IMR-90 (cell line): Measurements from ENCODE around the gene C3AR1. TPM values are rescaled to one million over a fixed set of nuclear protein-coding genes. Genes with fewer than 3 reads are reported as not detected.

ENCODE experiments used
- ATAC-seq: fragments of 200-7000 bp; cut with Tn5 transposase; 2 replicates; pipeline ENCODE4 v1.9.1; 2020; ENCODE audit warnings: low read depth, mild to moderate bottlenecking, moderate library complexity
- BruUV-seq: library from RNA; stranded (reverse); fragments of 400-500 nt; replicated peaks from 2 replicates; lab custom pipeline; 2021; lab: Mats Ljungman, UMichigan
- CTCF ChIA-PET: fragments of 300-600 bp; formaldehyde crosslinking; extraction: SDS; loops from one replicate; lab custom pipeline; 2021; ENCODE audit warnings: antibody characterized with exemption; lab: Yijun Ruan, JAX
- POLR2A ChIA-PET: fragments of 300-600 bp; sonication (Branson Sonifier 250); formaldehyde crosslinking; loops from one replicate; lab custom pipeline; 2022; ENCODE audit warnings: antibody characterized with exemption; ENCODE audit not compliant: unreplicated experiment; lab: Charles Lee
- DNase-seq: peaks from one replicate; pipeline ENCODE4 v3.0.0; 2013
- H2AFZ ChIP-seq: replicated peaks from 2 replicates; pipeline ENCODE3; 2013; ENCODE audit warnings: low read length, mild to moderate bottlenecking; ENCODE audit not compliant: poor library complexity
- H2AK5ac ChIP-seq: 2 replicates; pipeline ENCODE4 v1.6.1; 2013; ENCODE audit warnings: low read depth, low read length, inconsistent platforms
- H2AK9ac ChIP-seq: replicated peaks from 2 replicates; pipeline ENCODE3; 2013; ENCODE audit warnings: mild to moderate bottlenecking, low read depth, low read length, moderate library complexity; ENCODE audit not compliant: poor library complexity
- H2BK120ac ChIP-seq: 2 replicates; pipeline ENCODE4 v1.6.1; 2013; ENCODE audit warnings: low read depth, low read length, inconsistent platforms
- H2BK15ac ChIP-seq: 3 replicates; pipeline ENCODE4 v1.6.1; 2013; ENCODE audit warnings: low read depth, low read length, inconsistent platforms
- H2BK20ac ChIP-seq: 2 replicates; pipeline ENCODE4 v1.6.1; 2013; ENCODE audit warnings: low read depth, mild to moderate bottlenecking, inconsistent platforms, low read length, moderate library complexity
- H2BK5ac ChIP-seq: 2 replicates; pipeline ENCODE4 v1.6.1; 2013; ENCODE audit warnings: mild to moderate bottlenecking, low read depth, low read length, inconsistent platforms; ENCODE audit not compliant: poor library complexity, severe bottlenecking
- H3K14ac ChIP-seq: replicated peaks from 2 replicates; pipeline ENCODE4 v1.6.1; 2013; ENCODE audit warnings: low read depth, low read length, inconsistent platforms
- H3K18ac ChIP-seq: 2 replicates; pipeline ENCODE4 v1.6.1; 2013; ENCODE audit warnings: low read depth, low read length, control low read depth
- H3K23ac ChIP-seq: 2 replicates; pipeline ENCODE4 v1.6.1; 2013; ENCODE audit warnings: low read depth, low read length, inconsistent platforms
- H3K27ac ChIP-seq: 2 replicates; pipeline ENCODE4 v1.5.1; 2013; ENCODE audit warnings: mild to moderate bottlenecking, control low read depth, low read length; ENCODE audit not compliant: insufficient read depth
- H3K27me3 ChIP-seq: 2 replicates; pipeline ENCODE4 v1.6.1; 2013; ENCODE audit warnings: low read length; ENCODE audit not compliant: control insufficient read depth, insufficient read depth
- H3K36me3 ChIP-seq: 2 replicates; pipeline ENCODE4 v1.6.1; 2013; ENCODE audit warnings: low read length, mixed read lengths; ENCODE audit not compliant: control insufficient read depth, insufficient read depth
- H3K4ac ChIP-seq: 2 replicates; pipeline ENCODE4 v1.6.1; 2013; ENCODE audit warnings: low read depth, low read length, inconsistent platforms
- H3K4me1 ChIP-seq: 2 replicates; pipeline ENCODE4 v1.6.1; 2013; ENCODE audit warnings: low read length, mixed read lengths; ENCODE audit not compliant: control insufficient read depth, insufficient read depth
- H3K4me2 ChIP-seq: 2 replicates; pipeline ENCODE4 v1.6.1; 2013; ENCODE audit warnings: low read depth, mild to moderate bottlenecking, control low read depth, low read length, moderate library complexity
- H3K4me3 ChIP-seq: 2 replicates; pipeline ENCODE4 v1.5.1; 2013; ENCODE audit warnings: low read depth, mild to moderate bottlenecking, control low read depth, low read length, moderate library complexity; ENCODE audit not compliant: insufficient read depth
- H3K56ac ChIP-seq: 2 replicates; pipeline ENCODE4 v1.6.1; 2013; ENCODE audit warnings: low read length, inconsistent platforms; ENCODE audit not compliant: insufficient read depth; ENCODE audit errors: extremely low read depth
- H3K79me1 ChIP-seq, 2 experiments: 2 replicates each; pipeline ENCODE4 v1.6.1; 2013; ENCODE audit warnings: low read length in 2 of 2, inconsistent platforms in 1 of 2, low read depth in 1 of 2
- H3K9ac ChIP-seq: 2 replicates; pipeline ENCODE4 v1.6.1; 2013; ENCODE audit warnings: low read depth, low read length, control low read depth
- H3K9me1 ChIP-seq: 2 replicates; pipeline ENCODE4 v1.6.1; 2013; ENCODE audit warnings: low read length, inconsistent platforms; ENCODE audit not compliant: insufficient read depth
- H3K9me3 ChIP-seq: 2 replicates; pipeline ENCODE4 v1.6.1; 2013; ENCODE audit warnings: low read length; ENCODE audit not compliant: control insufficient read depth, insufficient read depth
- H4K20me1 ChIP-seq: 2 replicates; pipeline ENCODE4 v1.6.1; 2013; ENCODE audit warnings: low read length, inconsistent platforms; ENCODE audit not compliant: insufficient read depth
- H4K5ac ChIP-seq: 2 replicates; pipeline ENCODE4 v1.6.1; 2013; ENCODE audit warnings: mild to moderate bottlenecking, low read depth, low read length, control low read depth
- H4K8ac ChIP-seq, 2 experiments: 2 replicates each; pipeline ENCODE4 v1.6.1; 2013; ENCODE audit warnings: low read depth in 2 of 2, low read length in 2 of 2, control low read depth in 1 of 2, inconsistent platforms in 1 of 2
- H4K91ac ChIP-seq: 2 replicates; pipeline ENCODE4 v1.6.1; 2013; ENCODE audit warnings: low read depth, low read length, inconsistent platforms; ENCODE audit not compliant: insufficient read depth
- BHLHE40 ChIP-seq: fragments of 150-350 bp; IDR thresholded peaks from 2 replicates; pipeline ENCODE4 v1.6.1; 2016; ENCODE audit warnings: mild to moderate bottlenecking, low read depth, low read length
- CEBPB ChIP-seq: IDR thresholded peaks from 2 replicates; pipeline ENCODE4 v1.6.1; 2012; ENCODE audit warnings: low read depth, low read length, improper control_type of control experiment
- FOS ChIP-seq: fragments of 150-350 bp; IDR thresholded peaks from 2 replicates; pipeline ENCODE4 v1.6.1; 2016; ENCODE audit warnings: low read depth, low read length
- MAFK ChIP-seq: IDR thresholded peaks from 2 replicates; pipeline ENCODE4 v1.6.1; 2012; ENCODE audit warnings: low read depth, low read length, improper control_type of control experiment
- POLR2A ChIP-seq: IDR thresholded peaks from 2 replicates; pipeline ENCODE4 v1.6.1; 2012; ENCODE audit warnings: mild to moderate bottlenecking, low read depth, low read length
- RAD21 ChIP-seq: IDR thresholded peaks from 2 replicates; pipeline ENCODE4 v1.6.1; 2012; ENCODE audit warnings: low read length, improper control_type of control experiment
- SMC3 ChIP-seq: fragments of 150-350 bp; IDR thresholded peaks from 2 replicates; pipeline ENCODE4 v1.6.1; 2016; ENCODE audit warnings: low read depth, mild to moderate bottlenecking, antibody characterized with exemption, low read length, moderate library complexity
- WGBS, 2 experiments: methylation state at CpG; one replicate each; pipeline versions ENCODE4 v1.1.5 to v1.1.7; 2013; ENCODE audit warnings: missing lambda C conversion rate in 2 of 2; ENCODE audit not compliant: insufficient read length in 1 of 2; ENCODE audit errors: extremely low coverage in 2 of 2; 5-methylcytosine and 5-hydroxymethylcytosine counted together
- dilution Hi-C: fragments of 300-500 bp; cut with HindIII; formaldehyde crosslinking; loops from one replicate; pipeline ENCODE4 v1.14.3; 2018; ENCODE audit warnings: low sequenced_read_pairs; ENCODE audit not compliant: unreplicated experiment
- in situ Hi-C: fragments of 300-500 bp; cut with MboI; formaldehyde crosslinking; loops from 3 replicates; pipeline ENCODE4 v1.14.3; 2019; ENCODE audit warnings: low sequenced_read_pairs, inconsistent platforms, mixed read lengths
- intact Hi-C: fragments of 100-400 bp; cut with micrococcal nuclease; formaldehyde crosslinking; loops from 2 replicates; pipeline ENCODE4 v1.10.0; 2022
- polyA plus RNA-seq, 3 experiments: library from polyadenylated mRNA; depleted of rRNA; stranded (reverse); fragments of >200 nt; gene quantifications; 2 replicates each; pipeline ENCODE4 v1.2.3, GENCODE V29; 2012; ENCODE audit warnings: low replicate concordance in 1 of 3
- total RNA-seq: library from RNA; depleted of rRNA; stranded (reverse); fragments of >200 nt; gene quantifications from 2 replicates; pipeline ENCODE4 v1.2.3, GENCODE V29; 2012
- TF ChIP-seq, protein P1 (sequence below): fragments of 150-350 bp; IDR thresholded peaks from 2 replicates; pipeline ENCODE4 v1.6.1; 2017; ENCODE audit warnings: mild to moderate bottlenecking, antibody characterized with exemption, low read length, low read depth
- TF ChIP-seq, protein P2 (sequence below): conservative IDR thresholded peaks from 2 replicates; pipeline ENCODE4 v1.5.1; 2012; ENCODE audit warnings: mild to moderate bottlenecking, low read depth, low read length, improper control_type of control experiment
- TF ChIP-seq, protein P3 (sequence below): fragments of 150-350 bp; IDR thresholded peaks from 2 replicates; pipeline ENCODE4 v1.6.1; 2016; ENCODE audit warnings: low read depth, mild to moderate bottlenecking, low read length, moderate library complexity, borderline replicate concordance

C3AR1 gene
- total and polyA plus RNA-seq, 2 of the 4 experiments (the other 2 are of a cell fraction) = 0.31 to 0.36 TPM

DNA sequence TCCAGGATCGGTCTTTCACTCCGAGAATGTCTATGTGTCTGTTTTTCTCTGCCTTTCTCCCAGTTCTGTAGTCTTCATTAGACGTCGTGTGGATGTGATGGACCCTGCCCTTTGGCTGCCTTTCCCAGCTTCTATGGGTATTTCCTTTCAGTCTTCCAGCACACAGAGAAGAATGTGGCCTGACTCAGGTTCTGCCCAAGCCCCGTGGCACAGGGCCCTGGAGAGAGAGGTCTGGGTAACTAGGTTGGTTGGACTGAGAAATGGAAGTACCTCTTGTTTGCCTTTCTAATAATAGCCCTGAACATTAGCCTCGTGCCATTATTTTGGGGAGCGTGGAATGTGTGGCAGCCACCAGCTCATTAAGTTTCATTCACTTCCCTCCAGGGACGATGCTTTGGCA, 29.8 kb downstream of the C3AR1 start:
- no peak overlapping the region for H4K5ac ChIP-seq
- CTCF ChIA-PET = interaction anchor here (0.7 kb wide), 1 partner anchor 100 kb away, joined by 3 read pairs; no protein-coding TSS in a partner anchor
- POLR2A ChIA-PET = no interaction called here
- H3K56ac ChIP-seq = no peak overlapping the region
- no peak overlapping the region for H3K14ac ChIP-seq
- no peak overlapping the region for H2BK120ac ChIP-seq
- no peak overlapping the region for H2AK9ac ChIP-seq
- no peak overlapping the region for H2BK5ac ChIP-seq
- no CpG with 5 or more reads among the region's 8 CpGs for WGBS, 2 experiments
- H2BK20ac ChIP-seq = no peak overlapping the region
- peaks cover 45 to 82% of the 10 kb centered on the region in 2 experiments for H3K79me1 ChIP-seq
- H3K4me2 ChIP-seq = no peak overlapping the region
- TF ChIP-seq RAD21 = no peak
- no peak for TF ChIP-seq CEBPB
- no peak for TF ChIP-seq FOS
- TF ChIP-seq, protein P1, sequence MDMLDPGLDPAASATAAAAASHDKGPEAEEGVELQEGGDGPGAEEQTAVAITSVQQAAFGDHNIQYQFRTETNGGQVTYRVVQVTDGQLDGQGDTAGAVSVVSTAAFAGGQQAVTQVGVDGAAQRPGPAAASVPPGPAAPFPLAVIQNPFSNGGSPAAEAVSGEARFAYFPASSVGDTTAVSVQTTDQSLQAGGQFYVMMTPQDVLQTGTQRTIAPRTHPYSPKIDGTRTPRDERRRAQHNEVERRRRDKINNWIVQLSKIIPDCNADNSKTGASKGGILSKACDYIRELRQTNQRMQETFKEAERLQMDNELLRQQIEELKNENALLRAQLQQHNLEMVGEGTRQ = no peak
- TF ChIP-seq BHLHE40 = no peak
- no peak for TF ChIP-seq POLR2A
- no peak for TF ChIP-seq MAFK
- no peak for TF ChIP-seq SMC3
- TF ChIP-seq, protein P2, sequence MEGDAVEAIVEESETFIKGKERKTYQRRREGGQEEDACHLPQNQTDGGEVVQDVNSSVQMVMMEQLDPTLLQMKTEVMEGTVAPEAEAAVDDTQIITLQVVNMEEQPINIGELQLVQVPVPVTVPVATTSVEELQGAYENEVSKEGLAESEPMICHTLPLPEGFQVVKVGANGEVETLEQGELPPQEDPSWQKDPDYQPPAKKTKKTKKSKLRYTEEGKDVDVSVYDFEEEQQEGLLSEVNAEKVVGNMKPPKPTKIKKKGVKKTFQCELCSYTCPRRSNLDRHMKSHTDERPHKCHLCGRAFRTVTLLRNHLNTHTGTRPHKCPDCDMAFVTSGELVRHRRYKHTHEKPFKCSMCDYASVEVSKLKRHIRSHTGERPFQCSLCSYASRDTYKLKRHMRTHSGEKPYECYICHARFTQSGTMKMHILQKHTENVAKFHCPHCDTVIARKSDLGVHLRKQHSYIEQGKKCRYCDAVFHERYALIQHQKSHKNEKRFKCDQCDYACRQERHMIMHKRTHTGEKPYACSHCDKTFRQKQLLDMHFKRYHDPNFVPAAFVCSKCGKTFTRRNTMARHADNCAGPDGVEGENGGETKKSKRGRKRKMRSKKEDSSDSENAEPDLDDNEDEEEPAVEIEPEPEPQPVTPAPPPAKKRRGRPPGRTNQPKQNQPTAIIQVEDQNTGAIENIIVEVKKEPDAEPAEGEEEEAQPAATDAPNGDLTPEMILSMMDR = no peak
- TF ChIP-seq, protein P3, sequence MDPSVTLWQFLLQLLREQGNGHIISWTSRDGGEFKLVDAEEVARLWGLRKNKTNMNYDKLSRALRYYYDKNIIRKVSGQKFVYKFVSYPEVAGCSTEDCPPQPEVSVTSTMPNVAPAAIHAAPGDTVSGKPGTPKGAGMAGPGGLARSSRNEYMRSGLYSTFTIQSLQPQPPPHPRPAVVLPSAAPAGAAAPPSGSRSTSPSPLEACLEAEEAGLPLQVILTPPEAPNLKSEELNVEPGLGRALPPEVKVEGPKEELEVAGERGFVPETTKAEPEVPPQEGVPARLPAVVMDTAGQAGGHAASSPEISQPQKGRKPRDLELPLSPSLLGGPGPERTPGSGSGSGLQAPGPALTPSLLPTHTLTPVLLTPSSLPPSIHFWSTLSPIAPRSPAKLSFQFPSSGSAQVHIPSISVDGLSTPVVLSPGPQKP = no peak
- peaks cover 40% of the 10 kb centered on the region for H3K9me1 ChIP-seq
- intact Hi-C loops (no loop called here), in situ Hi-C loops (loop anchor here (25.0 kb wide), 1 partner anchor 399 kb away; no protein-coding TSS in a partner anchor), dilution Hi-C loops (no loop called here)
- H4K91ac ChIP-seq = no peak overlapping the region
- no peaks in the 10 kb centered on the region for H3K9me3 ChIP-seq
- 0 out of 2 replicates have a peak overlapping the region, but pooled peaks have one; percentile 4 for H3K23ac ChIP-seq
- H3K4me3 ChIP-seq = no peak overlapping the region
- H3K4ac ChIP-seq = no peak overlapping the region
- no peak overlapping the region for H4K8ac ChIP-seq
- ATAC-seq (no peak), DNase-seq (no peak)
- H3K18ac ChIP-seq = no peak overlapping the region
- no peaks in the 10 kb centered on the region for H3K27me3 ChIP-seq
- H3K27ac ChIP-seq = no peak overlapping the region
- H3K9ac ChIP-seq = no peak overlapping the region
- no peak overlapping the region for H2AFZ ChIP-seq
- H2AK5ac ChIP-seq = no peak overlapping the region
- H3K4me1 ChIP-seq = peaks cover 24% of the 10 kb centered on the region
- BruUV-seq = no TSS peak
- H3K36me3 ChIP-seq = peaks cover 6% of the 10 kb centered on the region
- no peak overlapping the region for H2BK15ac ChIP-seq
- H4K20me1 ChIP-seq = peaks cover 56% of the 10 kb centered on the region
